HCT116 (cell line): ENCODE data around the gene DNAH10. TPM values are rescaled to one million over a fixed set of nuclear protein-coding genes. Genes with fewer than 3 reads are reported as not detected.

Experiments used
- ATAC-seq: fragments of 200-7000 bp; cut with Tn5 transposase; 2 replicates; pipeline ENCODE4 v1.9.1; 2020; ENCODE audit warnings: mild to moderate bottlenecking, moderate library complexity
- BruUV-seq: library from RNA; stranded (reverse); fragments of 400-500 nt; replicated peaks from 2 replicates; lab custom pipeline; 2021; lab: Mats Ljungman, UMichigan
- CTCF ChIA-PET: fragments of 300-600 bp; sonication (Branson Sonifier 250); formaldehyde crosslinking; loops from one replicate; lab custom pipeline; 2021; ENCODE audit warnings: antibody characterized with exemption; lab: Charles Lee
- POLR2A ChIA-PET: fragments of 300-600, 350-600 bp; sonication (Branson Sonifier 250); formaldehyde crosslinking; loops from one replicate; lab custom pipeline; 2021; ENCODE audit warnings: antibody characterized with exemption; lab: Charles Lee
- RAD21 ChIA-PET, 2 experiments: fragments of 300-600 bp; sonication (Branson Sonifier 250); formaldehyde crosslinking; loops; one replicate each; lab custom pipeline; 2023; ENCODE audit warnings: low total read pairs in 2 of 2; ENCODE audit not compliant: uncharacterized antibody in 2 of 2, unreplicated experiment in 2 of 2, low non-redundant PET in 1 of 2; lab: Charles Lee
- DNase-seq: peaks from one replicate; pipeline ENCODE4 v3.0.0-alpha.2; 2010; ENCODE audit warnings: low read depth, low spot score
- H2AFZ ChIP-seq: fragments of 200-600 bp; shearing (Covaris generic), sonication (generic); 2 replicates; pipeline ENCODE4 v1.6.1; 2017; ENCODE audit warnings: low read depth, mixed run types, mixed read lengths, antibody characterized with exemption, low read length; ENCODE audit not compliant: poor library complexity, severe bottlenecking
- H3K27ac ChIP-seq: 2 replicates; pipeline ENCODE4 v1.5.1; 2012; ENCODE audit warnings: low read depth, low read length
- H3K27me3 ChIP-seq: fragments of 200-600 bp; sonication (generic); 2 replicates; pipeline ENCODE4 v1.6.1; 2016; ENCODE audit warnings: mixed run types, low read length, mixed read lengths; ENCODE audit not compliant: insufficient read depth
- H3K36me3 ChIP-seq, 2 experiments: fragments of 200-500 bp in 1 of 2; fragments of 200-600 bp in 1 of 2; sonication (Bioruptor generic) in 1 of 2; sonication (generic) in 1 of 2; 2 replicates each; pipeline versions ENCODE4 v1.5.1 to v1.6.1; 2014 to 2016; ENCODE audit warnings: low read length in 2 of 2, inconsistent platforms in 1 of 2, mixed read lengths in 1 of 2, mixed run types in 1 of 2; ENCODE audit not compliant: insufficient read depth in 2 of 2, control insufficient read depth in 1 of 2
- H3K4me1 ChIP-seq, 2 experiments: fragments of 200-600 bp in 1 of 2; sonication (generic) in 1 of 2; 2 replicates each; pipeline versions ENCODE4 v1.5.1 to v1.6.1; 2012 to 2017; ENCODE audit warnings: low read length in 2 of 2, inconsistent platforms in 1 of 2, mild to moderate bottlenecking in 1 of 2, mixed read lengths in 1 of 2, mixed run types in 1 of 2, moderate library complexity in 1 of 2; ENCODE audit not compliant: insufficient read depth in 2 of 2, control insufficient read depth in 1 of 2
- H3K4me2 ChIP-seq: fragments of 200-600 bp; sonication (generic); 2 replicates; pipeline ENCODE4 v1.6.1; 2017; ENCODE audit warnings: mixed run types, low read length, mixed read lengths
- H3K4me3 ChIP-seq, 2 experiments: fragments of 200-600 bp in 1 of 2; sonication (generic) in 1 of 2; replicated peaks in 1 of 2; 2 replicates each; pipeline ENCODE4 v1.5.1; 2011 to 2016; ENCODE audit warnings: low read length in 2 of 2, control low read depth in 1 of 2, low read depth in 1 of 2, mild to moderate bottlenecking in 1 of 2, mixed read lengths in 1 of 2, mixed run types in 1 of 2
- H3K79me2 ChIP-seq: fragments of 200-600 bp; sonication (generic); 2 replicates; pipeline ENCODE4 v1.6.1; 2017; ENCODE audit warnings: mild to moderate bottlenecking, mixed run types, low read length, moderate library complexity, mixed read lengths; ENCODE audit not compliant: insufficient read depth
- H3K9ac ChIP-seq: fragments of 200-600 bp; sonication (generic); 2 replicates; pipeline ENCODE4 v1.6.1; 2016; ENCODE audit warnings: low read length, mixed read lengths
- H3K9me2 ChIP-seq: fragments of 200-600 bp; sonication (generic), shearing (Covaris generic); 2 replicates; pipeline ENCODE4 v1.6.1; 2017; ENCODE audit warnings: mixed run types, mild to moderate bottlenecking, moderate library complexity; ENCODE audit not compliant: insufficient read depth
- H3K9me3 ChIP-seq, 2 experiments: fragments of 200-500 bp in 1 of 2; fragments of 200-600 bp in 1 of 2; sonication (Bioruptor generic) in 1 of 2; sonication (generic) in 1 of 2; 2 replicates each; pipeline ENCODE4 v1.6.1; 2014 to 2017; ENCODE audit warnings: low read length in 2 of 2, mixed read lengths in 2 of 2, inconsistent platforms in 1 of 2, low read depth in 1 of 2, mild to moderate bottlenecking in 1 of 2, mixed run types in 1 of 2, moderate library complexity in 1 of 2; ENCODE audit not compliant: control insufficient read depth in 1 of 2, insufficient read depth in 1 of 2
- H4K20me1 ChIP-seq: fragments of 200-600 bp; sonication (generic), shearing (Covaris generic); 2 replicates; pipeline ENCODE4 v1.6.1; 2017; ENCODE audit warnings: mixed run types, mild to moderate bottlenecking, moderate library complexity; ENCODE audit not compliant: insufficient read depth
- CEBPB ChIP-seq: IDR thresholded peaks from 2 replicates; pipeline ENCODE4 v1.6.1; 2012; ENCODE audit warnings: low read depth
- FOSL1 ChIP-seq: IDR thresholded peaks from 2 replicates; pipeline ENCODE4 v1.6.1; 2012; ENCODE audit warnings: low read depth
- JUND ChIP-seq: IDR thresholded peaks from 2 replicates; pipeline ENCODE4 v1.6.1; 2012
- RAD21 ChIP-seq: IDR thresholded peaks from 2 replicates; pipeline ENCODE4 v1.6.1; 2012; ENCODE audit warnings: low read depth, mild to moderate bottlenecking
- SIN3A ChIP-seq: IDR thresholded peaks from 2 replicates; pipeline ENCODE4 v1.6.1; 2012; ENCODE audit warnings: low read depth
- SP1 ChIP-seq: IDR thresholded peaks from 2 replicates; pipeline ENCODE4 v1.6.1; 2012; ENCODE audit warnings: low read depth
- SRF ChIP-seq: IDR thresholded peaks from 2 replicates; pipeline ENCODE4 v1.6.1; 2012; ENCODE audit warnings: low read depth
- TCF7L2 ChIP-seq: IDR thresholded peaks from 2 replicates; pipeline ENCODE4 v1.7.0; 2011; ENCODE audit warnings: borderline replicate concordance, inconsistent platforms; ENCODE audit not compliant: insufficient read depth, insufficient read length; ENCODE audit errors: extremely low read depth
- YY1 ChIP-seq: IDR thresholded peaks from 2 replicates; pipeline ENCODE4 v1.6.1; 2011; ENCODE audit warnings: low read length, low read depth, moderate library complexity, mild to moderate bottlenecking; ENCODE audit not compliant: insufficient replicate concordance; ENCODE audit errors: extremely low read depth
- ZFX ChIP-seq: fragments of 450-650 bp; IDR thresholded peaks from 2 replicates; pipeline ENCODE4 v1.6.1; 2017
- ZNF274 ChIP-seq: fragments of 200-500 bp; sonication (Bioruptor generic); IDR thresholded peaks from 2 replicates; pipeline ENCODE4 v1.6.1; 2014; ENCODE audit warnings: mild to moderate bottlenecking, low read depth, low read length, inconsistent platforms
- intact Hi-C: fragments of 100-400 bp; cut with micrococcal nuclease; formaldehyde crosslinking; loops from 2 replicates; pipeline ENCODE4 v1.10.0; 2022
- total RNA-seq: library from RNA; stranded (reverse); gene quantifications from one replicate; pipeline ENCODE4 v1.2.1, GENCODE V29; 2021; ENCODE audit not compliant: unreplicated experiment
- TF ChIP-seq, protein P1 (sequence below), 3 experiments: fragments of 200-600 bp in 1 of 3; sonication (generic) in 1 of 3; IDR thresholded peaks in 2 of 3; conservative IDR thresholded peaks in 1 of 3; 2 replicates each; pipeline ENCODE4 v1.5.1; 2012 to 2017; ENCODE audit warnings: low read depth in 2 of 3, low read length in 2 of 3, antibody characterized with exemption in 1 of 3, borderline replicate concordance in 1 of 3, control low read depth in 1 of 3, mild to moderate bottlenecking in 1 of 3, mixed read lengths in 1 of 3, mixed run types in 1 of 3, moderate library complexity in 1 of 3; ENCODE audit not compliant: insufficient read depth in 1 of 3
- TF ChIP-seq, protein P2 (sequence below): IDR thresholded peaks from 2 replicates; pipeline ENCODE4 v1.6.1; 2012
- TF ChIP-seq, protein P3 (sequence below): IDR thresholded peaks from 2 replicates; pipeline ENCODE4 v1.6.1; 2012

DNAH10 gene
- total RNA-seq, 1 experiment from 2014 or later, result 1.3 TPM

DNA sequence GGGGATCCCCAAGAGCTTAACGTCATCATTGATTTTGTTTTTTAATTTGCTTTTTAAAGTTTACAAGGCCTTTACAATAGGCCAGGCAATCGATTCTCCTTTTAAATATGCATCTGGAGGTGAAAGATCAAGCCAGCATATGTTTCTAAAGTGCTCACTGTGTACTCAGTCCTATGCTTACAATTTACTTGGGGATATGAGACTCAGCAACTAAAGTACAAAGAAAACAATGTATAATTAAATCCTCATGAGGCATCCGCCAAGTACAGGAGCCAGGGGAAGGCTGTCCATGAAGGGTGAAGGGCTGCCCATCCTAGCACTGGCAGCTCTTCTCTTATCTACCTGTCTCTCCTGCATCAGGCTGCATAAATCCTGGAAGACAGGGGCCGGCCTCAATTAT is 198.8 kb downstream of the DNAH10 start:
- Histone ChIP-seq H3K9me2 (no peaks in the 10 kb centered on the region), H3K9me3 (no peaks in the 10 kb centered on the region), H3K36me3 (no peaks in the 10 kb centered on the region), H4K20me1 (no peaks in the 10 kb centered on the region)
- intact Hi-C loops, result no loop called here
- no TSS peak for BruUV-seq
- RAD21 ChIA-PET, result no interaction called here
- ATAC-seq (no peak), DNase-seq (no peak)
- no peak for TF ChIP-seq CEBPB
- TF ChIP-seq, all 23 proteins: peak for 0
- no peak overlapping the region for H3K4me2 ChIP-seq
- H3K9ac ChIP-seq, result no peak overlapping the region
- no peak overlapping the region for H3K27ac ChIP-seq
- H3K4me3 ChIP-seq, result no peak overlapping the region
- CTCF ChIA-PET, result no interaction called here
- H3K79me2 ChIP-seq, result no peaks in the 10 kb centered on the region
- no peaks in the 10 kb centered on the region for H3K4me1 ChIP-seq
- no peak overlapping the region for H2AFZ ChIP-seq
- POLR2A ChIA-PET, result no interaction called here
- H3K27me3 ChIP-seq, result no peaks in the 10 kb centered on the region

DNA sequence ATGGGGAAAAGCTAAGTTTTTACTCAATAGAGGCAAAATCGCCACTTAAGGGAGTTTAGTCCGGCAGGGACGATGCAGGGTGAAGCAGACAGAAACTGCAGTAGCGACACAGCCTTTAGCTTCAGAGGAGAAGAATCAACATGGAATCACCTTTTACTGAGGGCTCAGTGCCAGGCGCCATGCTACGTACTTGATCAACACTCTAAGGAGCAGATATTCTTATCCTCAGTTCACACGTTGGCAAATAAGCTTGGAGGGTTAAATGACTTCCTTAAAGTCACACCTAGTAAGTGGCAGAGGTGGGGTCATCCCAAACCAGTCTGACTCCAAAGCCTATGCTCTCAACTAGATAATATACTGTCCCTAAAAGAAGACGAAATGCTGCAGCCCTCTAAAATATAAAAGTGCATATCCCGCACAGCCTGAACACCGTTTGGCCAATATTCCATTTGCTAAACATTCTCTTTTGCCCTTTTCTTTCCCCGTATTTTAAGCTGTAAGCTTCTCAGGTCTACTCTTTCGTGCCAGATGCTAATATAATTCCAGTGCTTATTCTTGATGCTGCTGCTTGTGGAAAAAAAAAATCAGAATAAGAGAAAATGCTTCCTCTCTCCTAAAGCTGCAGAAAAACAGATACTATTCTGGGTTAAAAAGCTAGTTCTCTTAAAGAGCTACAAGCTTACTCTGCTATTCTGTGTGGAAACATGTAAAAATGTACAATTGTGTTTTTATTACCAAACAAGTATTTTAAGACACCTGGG is 199.7 kb downstream of the DNAH10 start:
- H3K9ac ChIP-seq, result no peak overlapping the region
- no peaks in the 10 kb centered on the region for H3K27me3 ChIP-seq
- no peak overlapping the region for H3K27ac ChIP-seq
- ChIA-PET CTCF (interaction anchor here (0.6 kb wide), 1 partner anchor 79 kb away, joined by 3 read pairs; no protein-coding TSS in a partner anchor), RAD21 (no interaction called here), POLR2A (no interaction called here)
- ATAC-seq (no peak), DNase-seq (no peak)
- H3K4me2 ChIP-seq, result no peak overlapping the region
- no TSS peak for BruUV-seq
- H2AFZ ChIP-seq, result no peak overlapping the region
- no peak overlapping the region for H3K4me3 ChIP-seq
- no peaks in the 10 kb centered on the region for H4K20me1 ChIP-seq
- H3K9me3 ChIP-seq, result no peaks in the 10 kb centered on the region
- H3K4me1 ChIP-seq, result no peaks in the 10 kb centered on the region
- H3K79me2 ChIP-seq, result no peaks in the 10 kb centered on the region
- intact Hi-C loops, result no loop called here
- TF ChIP-seq RAD21, result no peak
- no peak for TF ChIP-seq JUND
- TF ChIP-seq YY1, result no peak
- TF ChIP-seq, protein P1, sequence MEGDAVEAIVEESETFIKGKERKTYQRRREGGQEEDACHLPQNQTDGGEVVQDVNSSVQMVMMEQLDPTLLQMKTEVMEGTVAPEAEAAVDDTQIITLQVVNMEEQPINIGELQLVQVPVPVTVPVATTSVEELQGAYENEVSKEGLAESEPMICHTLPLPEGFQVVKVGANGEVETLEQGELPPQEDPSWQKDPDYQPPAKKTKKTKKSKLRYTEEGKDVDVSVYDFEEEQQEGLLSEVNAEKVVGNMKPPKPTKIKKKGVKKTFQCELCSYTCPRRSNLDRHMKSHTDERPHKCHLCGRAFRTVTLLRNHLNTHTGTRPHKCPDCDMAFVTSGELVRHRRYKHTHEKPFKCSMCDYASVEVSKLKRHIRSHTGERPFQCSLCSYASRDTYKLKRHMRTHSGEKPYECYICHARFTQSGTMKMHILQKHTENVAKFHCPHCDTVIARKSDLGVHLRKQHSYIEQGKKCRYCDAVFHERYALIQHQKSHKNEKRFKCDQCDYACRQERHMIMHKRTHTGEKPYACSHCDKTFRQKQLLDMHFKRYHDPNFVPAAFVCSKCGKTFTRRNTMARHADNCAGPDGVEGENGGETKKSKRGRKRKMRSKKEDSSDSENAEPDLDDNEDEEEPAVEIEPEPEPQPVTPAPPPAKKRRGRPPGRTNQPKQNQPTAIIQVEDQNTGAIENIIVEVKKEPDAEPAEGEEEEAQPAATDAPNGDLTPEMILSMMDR (IDR thresholded peaks at IDR 0.05 in 2 of 3, conservative IDR thresholded peaks at IDR 0.05 in 1 of 3; ENCODE audit: borderline replicate concordance in 1 of 3, insufficient read depth in 1 of 3, low read depth in 2 of 3, low read length in 2 of 3), result no peak
- TF ChIP-seq TCF7L2, result no peak
- no peak for TF ChIP-seq ZFX
- no peak for TF ChIP-seq SP1
- TF ChIP-seq, protein P2, sequence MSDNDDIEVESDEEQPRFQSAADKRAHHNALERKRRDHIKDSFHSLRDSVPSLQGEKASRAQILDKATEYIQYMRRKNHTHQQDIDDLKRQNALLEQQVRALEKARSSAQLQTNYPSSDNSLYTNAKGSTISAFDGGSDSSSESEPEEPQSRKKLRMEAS, result no peak
- TF ChIP-seq, protein P3, sequence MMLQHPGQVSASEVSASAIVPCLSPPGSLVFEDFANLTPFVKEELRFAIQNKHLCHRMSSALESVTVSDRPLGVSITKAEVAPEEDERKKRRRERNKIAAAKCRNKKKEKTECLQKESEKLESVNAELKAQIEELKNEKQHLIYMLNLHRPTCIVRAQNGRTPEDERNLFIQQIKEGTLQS, result no peak
- TF ChIP-seq SIN3A, result no peak
- TF ChIP-seq FOSL1, result no peak
- no peak for TF ChIP-seq SRF
- no peak for TF ChIP-seq ZNF274
- no peak for TF ChIP-seq CEBPB
- H3K9me2 ChIP-seq, result no peaks in the 10 kb centered on the region
- no peaks in the 10 kb centered on the region for H3K36me3 ChIP-seq
